MG63 (cell line): ENCODE results near the gene ARMC12. TPM values are rescaled to one million over a fixed set of nuclear protein-coding genes. Genes with fewer than 3 reads are reported as not detected.

Experiments used
- DNase-seq: peaks from one replicate; pipeline ENCODE4 v3.0.0-alpha.2; 2020
- H3K27me3 ChIP-seq: fragments of 250-450 bp; sonication (Bioruptor Pico); 2 replicates; pipeline ENCODE4 v1.5.1; 2020; ENCODE audit warnings: mild to moderate bottlenecking, moderate library complexity
- H3K36me3 ChIP-seq: fragments of 250-450 bp; sonication (Bioruptor Pico); 2 replicates; pipeline ENCODE4 v1.5.1; 2020; ENCODE audit warnings: mild to moderate bottlenecking, moderate library complexity
- H3K4me3 ChIP-seq: fragments of 250-450 bp; sonication (Bioruptor Pico); 2 replicates; pipeline ENCODE4 v1.5.1; 2020; ENCODE audit warnings: mild to moderate bottlenecking, moderate library complexity
- H3K9me3 ChIP-seq: fragments of 250-450 bp; sonication (Bioruptor Pico); 2 replicates; pipeline ENCODE4 v1.5.1; 2020; ENCODE audit warnings: mild to moderate bottlenecking, moderate library complexity
- total RNA-seq: library from RNA; depleted of rRNA; stranded (reverse); fragments of >200 nt; shearing (Covaris generic); gene quantifications from 2 replicates; pipeline ENCODE4 v1.2.3, GENCODE V29; 2014; ENCODE audit warnings: low replicate concordance

The ARMC12 gene
- total RNA-seq, 1 experiment from 2014 or later: not detected

DNA sequence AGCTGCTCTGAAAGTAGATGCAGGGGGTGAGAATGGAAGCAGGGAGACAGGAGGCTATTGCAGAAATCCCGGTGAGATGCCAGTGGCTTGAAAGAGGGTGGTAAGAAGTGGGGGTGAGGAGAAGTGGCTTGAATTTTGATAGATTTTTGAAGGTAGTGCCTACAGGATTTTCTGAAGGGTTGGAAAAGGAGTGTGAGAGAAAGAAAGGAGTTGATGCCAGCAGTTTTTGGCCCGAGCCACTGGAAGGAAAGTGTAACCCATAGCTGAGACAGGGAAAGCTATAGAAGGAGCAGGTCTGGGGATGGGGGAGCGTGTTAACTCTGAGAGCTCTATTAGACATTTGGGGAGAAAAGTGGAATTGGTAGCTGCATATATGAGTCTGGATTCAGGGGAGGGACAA, 9.7 kb downstream of the ARMC12 start:
- Histone ChIP-seq H3K36me3 (no peaks in the 10 kb centered on the region), H3K27me3 (no peaks in the 10 kb centered on the region), H3K4me3 (no peak overlapping the region), H3K9me3 (peaks cover 5% of the 10 kb centered on the region)
- no peak for DNase-seq

DNA sequence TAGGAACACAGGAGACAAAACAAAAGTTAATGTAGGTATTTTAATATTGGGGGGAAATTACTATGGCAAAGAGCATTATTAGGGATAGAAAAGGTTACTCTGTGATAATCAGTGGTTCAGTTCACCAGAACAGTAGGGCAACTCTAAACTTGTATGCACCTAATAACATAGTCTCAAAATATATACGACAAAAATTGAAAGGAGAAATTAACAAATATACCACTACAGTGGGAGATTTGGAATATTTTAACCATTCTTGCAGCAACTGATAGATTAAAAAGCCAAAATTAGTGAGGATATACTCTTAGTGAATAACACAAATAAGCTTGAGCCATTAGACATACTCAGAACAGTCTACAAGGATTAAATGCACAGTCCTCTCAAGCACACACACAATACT, 11.0 kb downstream of the ARMC12 start:
- Histone ChIP-seq H3K27me3 (no peaks in the 10 kb centered on the region), H3K36me3 (no peaks in the 10 kb centered on the region), H3K9me3 (peaks cover 5% of the 10 kb centered on the region), H3K4me3 (no peak overlapping the region)
- DNase-seq: no peak

DNA sequence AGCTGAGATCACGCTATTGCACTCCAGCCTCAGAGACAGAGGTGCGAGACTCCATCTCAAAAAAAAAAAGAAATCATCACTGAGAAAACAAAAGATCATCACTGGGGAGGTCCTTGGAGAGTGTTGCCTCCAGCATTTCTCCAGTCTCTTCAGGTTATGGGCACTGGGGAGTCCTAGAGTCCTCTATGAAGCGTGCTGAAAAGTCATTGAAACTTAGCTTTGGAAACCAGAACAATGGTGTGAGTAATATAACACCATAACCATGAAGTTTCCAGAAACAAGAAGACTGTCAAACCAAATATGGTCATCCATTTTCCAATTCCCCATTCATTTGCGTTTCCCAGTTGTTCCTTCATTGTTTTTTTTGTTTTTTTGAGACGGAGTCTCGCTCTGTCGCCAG, 13.7 kb downstream of the ARMC12 start:
- H3K9me3 ChIP-seq: peaks cover 5% of the 10 kb centered on the region
- DNase-seq: no peak
- no peaks in the 10 kb centered on the region for H3K27me3 ChIP-seq
- no peak overlapping the region for H3K4me3 ChIP-seq
- H3K36me3 ChIP-seq: no peaks in the 10 kb centered on the region

DNA sequence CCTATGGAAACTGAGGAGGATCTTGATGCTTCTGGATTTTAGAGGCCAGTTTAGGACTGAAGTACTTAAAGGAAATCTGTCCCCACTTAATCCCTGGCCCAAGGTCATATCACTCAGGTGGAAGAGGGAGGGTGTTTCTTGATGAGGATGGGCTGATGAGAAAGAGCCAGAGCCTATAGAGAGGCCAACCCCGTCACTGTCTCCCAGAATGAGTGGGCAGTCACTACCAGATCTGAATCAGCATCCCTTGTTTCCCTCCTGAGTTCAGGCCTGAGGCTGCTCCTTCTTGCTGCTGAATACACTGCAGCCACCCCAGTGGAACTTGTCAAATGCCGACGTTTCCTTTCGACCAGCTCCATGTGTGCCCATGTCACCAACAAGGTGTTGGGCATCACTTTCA, 14.8 kb downstream of the ARMC12 start:
- no peaks in the 10 kb centered on the region for H3K27me3 ChIP-seq
- DNase-seq: no peak
- H3K36me3 ChIP-seq: no peaks in the 10 kb centered on the region
- H3K9me3 ChIP-seq: peaks cover 5% of the 10 kb centered on the region
- H3K4me3 ChIP-seq: no peak overlapping the region

DNA sequence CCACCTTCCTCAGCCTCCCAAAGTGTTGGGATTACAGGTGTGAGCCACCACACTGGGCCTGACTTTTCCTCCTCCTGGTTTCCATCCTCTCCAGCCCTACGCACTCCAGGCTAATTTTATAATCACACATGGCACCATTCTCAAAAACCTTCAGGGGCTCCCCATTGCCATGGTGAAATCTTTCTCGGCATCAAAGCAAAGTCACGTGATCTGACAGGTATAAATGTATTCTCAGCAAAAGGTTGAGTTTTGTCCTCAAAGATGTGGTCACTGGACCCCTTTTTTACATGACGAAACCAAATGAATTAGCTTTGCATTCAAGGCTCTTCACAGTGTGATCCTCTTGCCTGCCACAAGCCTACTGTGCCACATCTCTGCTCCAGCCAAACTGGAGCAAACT, 15.5 kb downstream of the ARMC12 start:
- peaks cover 5% of the 10 kb centered on the region for H3K9me3 ChIP-seq
- no peak overlapping the region for H3K4me3 ChIP-seq
- no peak for DNase-seq
- H3K36me3 ChIP-seq: no peaks in the 10 kb centered on the region
- H3K27me3 ChIP-seq: no peaks in the 10 kb centered on the region

DNA sequence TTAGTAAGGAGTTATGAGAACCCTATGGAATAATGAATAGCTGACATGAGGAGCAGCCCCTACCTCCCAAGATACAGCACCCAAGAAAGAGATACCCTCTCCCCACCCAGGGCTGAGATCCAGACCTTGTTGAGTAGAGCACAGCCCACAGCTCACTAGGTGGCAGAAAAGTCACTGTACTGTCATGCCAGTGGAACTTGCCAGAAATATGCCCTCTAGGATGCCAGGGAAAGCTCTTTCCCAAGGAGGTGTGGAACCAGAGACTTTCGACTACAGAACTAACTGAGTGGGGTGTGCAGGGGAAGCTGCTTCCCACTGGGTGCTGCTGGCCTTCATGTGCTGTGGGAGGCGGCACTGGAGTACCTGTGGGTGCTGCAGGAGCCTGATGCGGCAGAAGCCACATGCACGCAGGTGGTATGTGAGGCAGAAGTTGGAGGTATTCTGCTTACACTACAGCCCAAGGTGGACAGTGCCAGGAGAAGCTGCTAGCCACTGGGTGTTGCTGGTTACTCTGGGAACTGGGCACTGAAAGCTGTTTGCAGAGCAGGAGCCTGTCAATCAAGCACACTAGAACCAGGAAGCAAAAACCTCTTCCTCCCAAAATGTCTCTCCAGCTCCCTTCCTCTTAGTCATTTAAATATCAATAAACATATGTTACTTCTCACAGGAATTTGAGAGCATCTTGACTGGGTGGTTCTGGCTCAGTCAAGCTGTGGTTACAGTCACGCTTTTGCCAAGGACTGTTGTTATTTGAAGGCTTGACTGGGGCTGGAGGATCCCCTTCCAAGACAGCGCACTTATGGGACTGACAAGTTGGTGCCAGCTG, 17.8 kb downstream of the ARMC12 start:
- no peak overlapping the region for H3K4me3 ChIP-seq
- H3K9me3 ChIP-seq: no peaks in the 10 kb centered on the region
- no peaks in the 10 kb centered on the region for H3K36me3 ChIP-seq
- DNase-seq: peak; percentile 86
- no peaks in the 10 kb centered on the region for H3K27me3 ChIP-seq

DNA sequence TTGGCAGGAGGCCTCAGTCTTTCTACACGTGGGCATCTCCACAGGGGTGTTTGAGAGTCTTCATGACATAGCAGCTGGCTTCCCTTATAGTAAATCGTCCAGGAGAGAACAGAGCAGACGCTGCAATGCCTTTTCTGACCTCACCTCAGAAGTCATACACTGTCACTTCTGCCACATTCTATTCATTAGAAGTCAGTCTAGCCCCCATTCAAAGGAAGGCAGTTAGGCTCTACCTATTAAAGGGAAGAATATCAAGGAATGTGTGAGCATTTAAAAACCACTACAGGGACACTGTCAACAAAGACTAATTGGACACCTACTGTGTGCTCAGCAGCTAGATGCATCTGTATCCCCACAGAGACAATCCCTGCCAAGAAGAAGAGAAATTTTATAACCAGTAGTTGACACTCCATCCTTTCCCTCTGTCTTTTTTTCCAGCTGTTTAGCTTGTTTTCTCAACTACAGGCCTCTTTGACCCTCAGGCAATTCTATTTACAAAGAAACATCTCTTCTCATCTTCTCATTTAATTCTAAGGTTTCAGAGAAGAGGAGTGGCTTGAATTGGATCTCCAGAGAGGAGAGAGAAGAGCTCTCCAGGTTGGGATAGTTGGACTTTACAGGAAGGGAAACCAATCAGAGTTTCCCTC, 18.6 kb downstream of the ARMC12 start:
- no peak for DNase-seq
- no peaks in the 10 kb centered on the region for H3K9me3 ChIP-seq
- H3K4me3 ChIP-seq: no peak overlapping the region
- H3K27me3 ChIP-seq: no peaks in the 10 kb centered on the region; the same call in 1 of the 2 replicates
- no peaks in the 10 kb centered on the region for H3K36me3 ChIP-seq

DNA sequence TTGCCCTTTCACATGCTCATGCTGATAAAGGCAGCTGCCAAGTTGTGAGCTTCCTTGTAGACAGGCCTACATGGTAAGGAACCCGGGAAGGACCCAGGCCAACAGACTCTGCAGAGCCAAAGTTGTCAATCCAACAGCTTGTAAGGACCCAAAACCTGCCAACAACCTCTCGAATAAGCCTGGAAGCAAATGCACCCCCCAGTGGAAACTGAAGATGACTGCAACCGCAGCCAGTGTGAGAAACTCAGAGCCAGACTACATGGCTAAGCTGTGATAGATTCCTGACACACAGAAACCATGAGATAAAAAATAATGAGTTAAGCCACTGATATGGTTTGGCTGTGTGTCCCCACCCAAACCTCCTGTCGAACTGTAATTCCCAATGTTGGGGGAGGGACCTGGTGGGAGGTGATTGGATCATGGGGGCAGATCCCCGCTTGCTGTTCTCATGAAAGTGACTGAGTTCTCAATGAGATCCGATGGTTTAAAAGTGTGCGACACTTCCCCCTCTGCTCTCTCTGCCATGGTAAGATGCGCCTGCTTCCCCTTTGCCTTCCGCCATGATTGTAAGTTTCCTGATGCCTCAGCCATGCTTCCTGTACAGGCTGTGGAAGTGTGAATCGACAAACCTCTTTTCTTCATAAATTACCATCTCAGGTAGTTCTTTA, 20.8 kb downstream of the ARMC12 start:
- Histone ChIP-seq H3K36me3 (no peaks in the 10 kb centered on the region), H3K9me3 (no peaks in the 10 kb centered on the region), H3K4me3 (no peak overlapping the region), H3K27me3 (peaks cover 11% of the 10 kb centered on the region)
- DNase-seq: peak; percentile 17

DNA sequence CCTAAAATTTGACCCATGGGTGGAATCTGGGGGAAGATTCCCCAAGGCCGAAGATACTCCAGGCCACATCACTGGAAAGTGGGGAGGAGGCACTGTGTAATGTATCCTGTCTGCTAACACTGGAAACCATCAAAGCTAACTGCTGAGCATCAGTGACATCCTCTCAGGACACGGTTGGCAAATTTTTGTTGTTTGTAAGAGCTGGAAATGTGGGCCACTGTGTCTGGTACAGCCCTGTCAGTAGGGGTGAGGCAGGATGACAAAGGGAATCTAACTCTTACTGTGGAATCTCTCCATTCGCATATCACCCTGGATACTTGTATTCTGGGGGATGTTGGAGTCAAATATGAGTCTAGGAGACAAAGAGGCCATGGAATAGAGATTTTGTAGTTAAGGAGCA, 22.6 kb downstream of the ARMC12 start:
- no peak for DNase-seq
- no peaks in the 10 kb centered on the region for H3K9me3 ChIP-seq
- no peak overlapping the region for H3K4me3 ChIP-seq
- no peaks in the 10 kb centered on the region for H3K36me3 ChIP-seq
- H3K27me3 ChIP-seq: peaks cover 25% of the 10 kb centered on the region

DNA sequence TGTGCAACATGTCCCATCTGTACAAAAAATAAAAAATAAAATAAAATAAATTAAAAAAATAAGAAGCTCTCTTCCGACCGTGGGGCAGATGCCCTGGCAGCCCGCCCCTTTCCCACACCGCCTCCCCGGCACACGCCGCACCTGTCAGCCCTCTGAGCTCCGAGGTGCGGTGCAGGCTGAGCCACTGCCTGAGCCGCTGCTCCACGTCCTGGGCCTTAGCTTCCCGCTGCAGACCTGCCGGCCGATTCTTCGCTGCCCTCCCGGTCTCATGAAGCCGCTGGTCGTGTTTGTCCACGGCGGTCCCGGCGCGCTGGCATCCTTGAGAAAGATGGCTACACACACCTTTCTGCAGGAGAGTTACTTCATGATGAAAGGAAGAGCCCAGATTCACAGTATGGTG, 28.9 kb downstream of the ARMC12 start:
- no peak for DNase-seq
- H3K4me3 ChIP-seq: no peak overlapping the region
- H3K36me3 ChIP-seq: no peaks in the 10 kb centered on the region
- H3K9me3 ChIP-seq: no peaks in the 10 kb centered on the region
- H3K27me3 ChIP-seq: peaks cover 42% of the 10 kb centered on the region

DNA sequence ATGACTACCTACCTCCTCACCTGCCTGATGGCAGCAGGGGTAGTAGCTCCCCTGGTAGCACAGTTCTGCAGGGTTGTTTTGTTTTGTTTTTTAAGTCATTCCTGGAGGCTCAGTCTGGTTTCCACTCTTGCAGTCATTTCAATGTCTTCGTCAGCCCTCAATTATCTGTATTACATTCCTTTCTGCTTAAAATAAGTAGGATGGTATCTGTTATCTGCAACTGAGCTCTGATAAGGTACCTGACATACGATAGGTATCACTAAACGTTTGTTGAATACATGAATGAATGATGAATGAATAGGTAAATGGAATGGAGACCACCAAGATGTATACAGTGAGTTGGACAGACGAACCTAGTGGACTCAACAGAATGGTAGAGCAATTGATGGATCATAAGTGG, 32.4 kb downstream of the ARMC12 start:
- Histone ChIP-seq H3K27me3 (peaks cover 19% of the 10 kb centered on the region), H3K9me3 (no peaks in the 10 kb centered on the region), H3K4me3 (no peak overlapping the region), H3K36me3 (no peaks in the 10 kb centered on the region)
- no peak for DNase-seq

DNA sequence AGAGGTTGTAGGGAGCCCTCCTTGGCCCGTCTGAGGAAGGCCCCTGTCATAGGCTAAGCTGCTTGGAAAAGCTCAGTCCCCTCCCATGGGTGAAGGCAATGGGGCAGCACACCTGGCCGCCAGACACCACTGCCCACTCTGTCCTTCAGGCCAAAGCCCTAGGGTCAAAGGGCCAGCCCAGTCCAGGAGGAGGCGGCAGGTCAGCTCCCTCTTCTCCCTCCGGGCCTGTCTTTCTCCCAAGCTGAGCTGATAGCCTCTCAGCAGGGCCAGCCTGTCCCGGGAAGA, 34.5 kb downstream of the ARMC12 start:
- no peak for DNase-seq
- H3K27me3 ChIP-seq: peaks cover 7% of the 10 kb centered on the region; the same call in 1 of the 2 replicates
- no peaks in the 10 kb centered on the region for H3K9me3 ChIP-seq

DNA sequence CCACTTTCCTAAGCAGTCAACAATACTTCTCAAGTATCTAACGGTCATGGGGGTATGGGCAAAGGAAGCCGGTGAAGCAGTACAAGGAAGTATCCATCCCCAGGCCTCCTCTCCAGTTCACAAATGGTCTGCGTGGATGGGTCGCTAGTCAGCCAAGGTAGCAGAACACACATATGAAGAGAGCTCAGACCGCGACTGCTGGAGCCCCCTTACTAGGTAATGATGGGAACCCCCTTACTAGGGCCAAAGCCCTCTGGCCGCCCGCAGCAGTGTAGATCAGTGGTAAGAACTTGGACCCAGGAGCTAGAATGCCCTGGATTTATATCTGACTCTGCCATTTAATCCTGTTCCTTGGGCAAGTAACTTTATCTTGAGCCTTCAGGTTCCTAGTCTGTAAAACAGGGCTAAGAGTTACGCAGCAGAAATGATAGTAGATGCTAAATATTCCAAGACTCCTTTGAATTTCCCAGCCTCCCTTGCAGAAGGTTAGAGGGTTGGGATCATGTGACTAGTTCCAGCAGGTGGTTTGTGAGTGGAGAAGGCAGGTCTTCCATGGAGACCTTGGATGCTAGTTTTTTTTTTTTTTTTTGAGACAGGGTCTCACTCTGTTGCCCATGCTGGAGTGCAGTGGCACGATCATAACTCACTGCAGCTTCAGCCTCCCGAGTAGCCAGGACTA, 37.4 kb downstream of the ARMC12 start:
- Histone ChIP-seq H3K36me3 (no peaks in the 10 kb centered on the region), H3K4me3 (no peak overlapping the region), H3K9me3 (no peaks in the 10 kb centered on the region), H3K27me3 (no peaks in the 10 kb centered on the region)
- DNase-seq: no peak

More for the DNA sequence above, 34.5 kb downstream of the ARMC12 start:
- no peaks in the 10 kb centered on the region for H3K36me3 ChIP-seq
- H3K4me3 ChIP-seq: no peak overlapping the region

DNA sequence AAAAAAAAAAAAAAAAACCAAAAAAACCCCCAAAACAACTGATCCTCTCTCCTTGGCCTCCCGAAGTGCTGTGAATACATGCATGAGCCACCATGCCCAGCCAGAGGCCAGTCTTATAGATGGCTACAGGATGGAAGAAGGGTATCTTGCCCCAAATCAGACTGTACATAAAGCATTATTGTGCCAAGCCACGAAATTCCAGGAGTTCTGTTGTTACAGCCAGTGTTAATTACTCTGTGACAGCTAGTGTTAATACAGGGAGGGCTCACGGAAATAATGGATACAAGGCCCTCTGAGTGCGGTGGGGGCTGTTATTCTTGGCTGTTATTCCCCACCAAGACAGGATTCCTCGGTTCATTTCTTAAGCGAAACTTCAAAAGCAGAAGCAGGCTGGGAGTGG, 38.2 kb downstream of the ARMC12 start:
- Histone ChIP-seq H3K9me3 (no peaks in the 10 kb centered on the region), H3K27me3 (no peaks in the 10 kb centered on the region), H3K36me3 (no peaks in the 10 kb centered on the region), H3K4me3 (no peak overlapping the region)
- DNase-seq: no peak

DNA sequence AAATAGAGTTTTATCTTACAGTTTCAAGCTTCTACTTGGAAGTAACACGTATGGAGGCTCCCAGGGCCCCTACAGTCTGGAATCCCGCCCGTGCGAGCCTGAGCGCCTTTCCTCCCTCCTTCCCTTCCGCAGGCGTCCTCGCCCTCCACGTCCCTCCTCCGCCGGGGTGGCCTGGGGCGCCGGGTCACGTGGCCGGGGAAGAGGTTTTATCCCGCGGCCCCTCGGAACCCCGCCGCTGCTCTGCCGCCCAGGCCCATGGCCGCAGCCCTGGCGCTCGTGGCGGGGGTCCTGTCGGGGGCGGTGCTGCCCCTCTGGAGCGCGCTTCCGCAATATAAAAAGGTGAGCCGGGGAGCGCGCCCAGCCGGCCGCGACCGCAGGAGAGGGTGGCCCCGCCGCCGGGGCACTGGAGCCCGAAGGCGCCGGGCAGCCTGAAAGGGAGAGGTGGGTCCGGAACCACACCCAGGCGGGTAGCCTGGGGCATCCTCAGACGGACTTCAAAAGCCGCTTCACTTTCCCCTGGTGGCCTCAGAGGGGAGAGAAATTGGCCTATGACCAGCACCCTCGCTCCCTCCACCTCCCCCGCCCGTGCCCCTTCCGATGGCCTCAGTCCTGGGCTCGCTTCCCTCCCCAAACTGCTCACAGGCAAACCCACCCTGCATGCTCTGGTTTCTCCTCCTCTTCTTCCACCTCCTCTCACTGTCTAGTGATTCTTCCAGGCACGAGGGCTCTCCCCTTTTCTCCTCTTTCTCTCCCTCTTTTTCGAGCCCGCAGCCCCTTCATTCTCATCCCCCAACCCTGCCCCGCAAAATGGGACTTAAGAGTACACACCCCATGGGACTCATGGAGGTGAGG, 39.8 kb downstream of the ARMC12 start, which contains the start of gene CLPSL2:
Gene CLPSL2 (plus strand): TSS at position 235 of the 852 bp plus-strand sequence. CDS start 21 bp downstream, at position 256.
- DNase-seq: peak; percentile 22
- no peaks in the 10 kb centered on the region for H3K9me3 ChIP-seq
- H3K36me3 ChIP-seq: no peaks in the 10 kb centered on the region
- H3K27me3 ChIP-seq: no peaks in the 10 kb centered on the region
- H3K4me3 ChIP-seq: peak within 1 kb of the TSS; percentile 45

DNA sequence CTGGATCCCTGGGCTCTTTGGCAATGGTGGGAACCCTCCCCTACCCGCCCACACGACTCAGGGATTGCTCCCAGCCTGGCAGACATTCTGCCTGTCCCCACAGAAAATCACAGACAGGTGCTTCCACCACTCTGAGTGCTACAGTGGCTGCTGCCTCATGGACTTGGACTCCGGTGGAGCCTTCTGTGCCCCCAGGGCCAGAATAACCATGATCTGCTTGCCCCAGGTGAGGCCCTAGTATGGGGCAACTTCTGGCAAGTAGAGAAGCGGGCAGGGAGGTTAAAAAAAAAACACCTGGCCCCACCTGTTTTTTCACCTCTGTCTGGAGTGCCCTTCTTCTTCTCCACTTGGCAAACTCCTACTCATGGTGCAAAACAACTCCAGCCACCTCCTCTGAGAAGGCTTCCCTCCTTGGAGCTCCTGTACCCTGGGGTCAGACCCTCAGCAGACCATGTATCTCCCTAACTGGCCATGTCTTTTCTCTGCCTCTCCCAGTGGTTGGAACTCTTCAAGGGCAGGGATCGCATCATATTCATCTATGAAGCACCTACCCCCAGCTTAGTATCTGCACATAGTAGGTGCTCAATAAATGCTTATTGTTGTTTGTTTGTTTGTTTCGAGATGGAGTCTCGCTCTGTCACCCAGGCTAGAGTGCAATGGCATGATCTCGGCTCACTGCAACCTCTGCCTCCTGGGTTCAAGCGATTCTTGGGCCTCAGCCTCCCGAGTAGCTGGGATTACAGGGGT, 40.7 kb downstream of the ARMC12 start:
- Histone ChIP-seq H3K9me3 (no peaks in the 10 kb centered on the region), H3K27me3 (no peaks in the 10 kb centered on the region), H3K4me3 (no peak overlapping the region), H3K36me3 (no peaks in the 10 kb centered on the region)
- DNase-seq: no peak
